Activated B cell treated with CpG ODN at 0.5 μM for 24 hours (primary cell): ENCODE measurements around the gene ZNF346. TPM values are rescaled to one million over a fixed set of nuclear protein-coding genes. Genes with fewer than 3 reads are reported as not detected.

Experiments
- ATAC-seq: fragments of 200-7000 bp; cut with Tn5 transposase; one replicate; pipeline ENCODE4 v1.10.0; 2021; ENCODE audit warnings: low read depth, mild to moderate bottlenecking, moderate library complexity
- CTCF ChIA-PET: fragments of 350-600 bp; sonication (Branson Sonifier 250); formaldehyde crosslinking; loops from one replicate; lab custom pipeline; 2021; ENCODE audit warnings: antibody characterized with exemption; lab: Charles Lee
- POLR2A ChIA-PET: fragments of 350-600 bp; sonication (Branson Sonifier 250); formaldehyde crosslinking; loops from one replicate; lab custom pipeline; 2021; ENCODE audit warnings: antibody characterized with exemption; lab: Charles Lee
- DNase-seq: peaks from one replicate; pipeline ENCODE4 v3.0.0; 2022
- H3K27ac Mint-ChIP-seq: one replicate; pipeline ENCODE4 v1.8.0; 2020; ENCODE audit warnings: mixed read lengths
- H3K27me3 Mint-ChIP-seq: one replicate; pipeline ENCODE4 v1.8.0; 2021; ENCODE audit warnings: mixed read lengths
- H3K36me3 Mint-ChIP-seq: one replicate; pipeline ENCODE4 v1.8.0; 2021; ENCODE audit warnings: low read depth, mixed read lengths
- H3K4me1 Mint-ChIP-seq: one replicate; pipeline ENCODE4 v1.8.0; 2021; ENCODE audit warnings: mixed read lengths
- H3K4me3 Mint-ChIP-seq: one replicate; pipeline ENCODE4 v1.8.0; 2020; ENCODE audit warnings: mild to moderate bottlenecking, mixed read lengths
- H3K9me3 Mint-ChIP-seq: one replicate; pipeline ENCODE4 v1.8.0; 2020; ENCODE audit warnings: mixed read lengths
- CTCF ChIP-seq: fragments of 200-600 bp; IDR thresholded peaks from one replicate; pipeline ENCODE4 v1.8.0; 2022; ENCODE audit warnings: antibody characterized with exemption, mild to moderate bottlenecking
- intact Hi-C: fragments of 100-400 bp; cut with micrococcal nuclease; formaldehyde crosslinking; loops from one replicate; pipeline ENCODE4 v1.15.1; 2024
- total RNA-seq: library from RNA; stranded (reverse); gene quantifications from 2 replicates; pipeline ENCODE4 v1.2.3, GENCODE V29; 2022

ZNF346 gene
- total RNA-seq, 1 donor from 2014 or later, result 31.4 TPM

- CTCF ChIA-PET, result interaction anchor here (1.0 to 2.9 kb wide), 4 partner anchors 24 to 222 kb away, joined by 3 to 15 read pairs (median 3); no protein-coding TSS in a partner anchor
- H3K27ac Mint-ChIP-seq, result no peak overlapping the region
- H3K27me3 Mint-ChIP-seq, result peaks cover 6% of the 10 kb centered on the region
- peaks cover 19% of the 10 kb centered on the region for H3K4me1 Mint-ChIP-seq
- H3K4me3 Mint-ChIP-seq, result peak overlapping the region; percentile 50
- ATAC-seq (no peak), DNase-seq (no peak)
- no peaks in the 10 kb centered on the region for H3K36me3 Mint-ChIP-seq
- no peak for TF ChIP-seq CTCF
- no peaks in the 10 kb centered on the region for H3K9me3 Mint-ChIP-seq
- POLR2A ChIA-PET, result interaction anchor here (0.6 kb wide), 1 partner anchor 367 kb away, joined by 3 read pairs; no protein-coding TSS in a partner anchor
- intact Hi-C loops, result loop anchor here (1.0 to 5.0 kb wide), 2 partner anchors 25 to 80 kb away; partner anchors contain the start of gene UIMC1
These were observed 65.0 kb downstream of the ZNF346 start for GRCh38 chr5:177087398-177088005.

DNA sequence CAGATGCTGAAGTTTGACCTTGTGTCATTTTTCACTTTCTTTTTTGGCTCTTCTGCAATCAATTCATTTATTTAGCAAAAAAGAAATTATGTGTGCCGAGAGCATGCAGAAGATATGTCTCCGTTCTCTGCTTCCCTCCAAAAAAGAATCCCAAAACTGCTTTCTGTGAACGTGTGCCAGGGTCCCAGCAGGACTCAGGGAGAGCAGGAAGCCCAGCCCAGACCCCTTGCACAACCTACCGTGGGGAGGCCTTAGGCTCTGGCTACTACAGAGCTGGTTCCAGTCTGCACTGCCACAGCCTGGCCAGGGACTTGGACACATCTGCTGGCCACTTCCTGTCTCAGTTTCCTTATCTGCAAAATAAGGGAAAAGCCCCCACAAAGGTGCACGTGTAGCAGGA is 66.6 kb downstream of the ZNF346 start:
- intact Hi-C loops, result loop anchor here (5.0 kb wide), 1 partner anchor 82 kb away; the partner anchor contains the start of gene UIMC1
- Mint-ChIP-seq H3K9me3 (no peaks in the 10 kb centered on the region), H3K4me3 (no peak overlapping the region), H3K4me1 (peaks cover 19% of the 10 kb centered on the region), H3K27ac (no peak overlapping the region), H3K27me3 (peaks cover 3% of the 10 kb centered on the region), H3K36me3 (no peaks in the 10 kb centered on the region)
- ATAC-seq (no peak), DNase-seq (no peak)
- ChIA-PET POLR2A (no interaction called here), CTCF (interaction anchor here (0.8 to 1.0 kb wide), 2 partner anchors 16 to 17 kb away, joined by 3 to 4 read pairs; no protein-coding TSS in a partner anchor)
- TF ChIP-seq CTCF, result no peak

DNA sequence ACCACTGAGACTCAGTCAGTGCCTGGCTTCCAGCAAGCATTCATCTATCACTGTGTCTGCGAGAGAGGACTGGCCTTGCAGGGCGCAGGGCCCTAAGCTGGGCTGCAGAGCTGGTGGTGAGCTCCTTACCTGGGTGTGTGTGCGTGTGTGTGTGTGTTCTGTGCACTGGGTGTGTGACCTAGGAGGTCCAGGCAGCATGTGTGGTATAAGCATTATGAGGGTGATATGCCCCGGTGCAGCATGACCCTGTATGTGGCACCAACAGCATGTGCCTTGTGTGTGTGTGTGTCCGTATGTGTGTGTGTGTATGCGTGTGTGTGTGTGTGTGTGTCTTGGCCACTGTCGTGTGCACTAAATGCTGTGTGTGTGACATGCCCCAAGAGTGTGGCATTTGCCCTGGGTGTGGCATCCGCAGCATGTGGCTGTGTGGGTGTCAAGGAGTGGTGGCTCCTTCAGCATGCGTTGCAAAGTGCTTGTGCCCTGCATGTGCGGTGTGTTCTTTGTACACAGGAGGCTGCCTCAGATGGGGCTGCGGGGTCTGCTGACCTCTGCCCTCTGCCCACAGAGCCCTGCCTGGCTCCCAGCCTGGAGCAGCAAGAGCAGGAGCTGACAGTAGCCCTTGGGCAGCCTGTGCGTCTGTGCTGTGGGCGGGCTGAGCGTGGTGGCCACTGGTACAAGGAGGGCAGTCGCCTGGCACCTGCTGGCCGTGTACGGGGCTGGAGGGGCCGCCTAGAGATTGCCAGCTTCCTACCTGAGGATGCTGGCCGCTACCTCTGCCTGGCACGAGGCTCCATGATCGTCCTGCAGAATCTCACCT is 67.5 kb downstream of the ZNF346 start:
- intact Hi-C loops, result loop anchor here (5.0 kb wide), 1 partner anchor 83 kb away; the partner anchor contains the start of gene UIMC1
- H3K27ac Mint-ChIP-seq, result no peak overlapping the region
- ATAC-seq (no peak), DNase-seq (no peak)
- H3K36me3 Mint-ChIP-seq, result no peaks in the 10 kb centered on the region
- H3K27me3 Mint-ChIP-seq, result peaks cover 3% of the 10 kb centered on the region
- H3K4me3 Mint-ChIP-seq, result no peak overlapping the region
- POLR2A ChIA-PET, result no interaction called here
- peaks cover 17% of the 10 kb centered on the region for H3K4me1 Mint-ChIP-seq
- CTCF ChIA-PET, result interaction anchor here (1.0 kb wide), 1 partner anchor 17 kb away, joined by 3 read pairs; no protein-coding TSS in a partner anchor
- TF ChIP-seq CTCF, result no peak
- H3K9me3 Mint-ChIP-seq, result no peaks in the 10 kb centered on the region

DNA sequence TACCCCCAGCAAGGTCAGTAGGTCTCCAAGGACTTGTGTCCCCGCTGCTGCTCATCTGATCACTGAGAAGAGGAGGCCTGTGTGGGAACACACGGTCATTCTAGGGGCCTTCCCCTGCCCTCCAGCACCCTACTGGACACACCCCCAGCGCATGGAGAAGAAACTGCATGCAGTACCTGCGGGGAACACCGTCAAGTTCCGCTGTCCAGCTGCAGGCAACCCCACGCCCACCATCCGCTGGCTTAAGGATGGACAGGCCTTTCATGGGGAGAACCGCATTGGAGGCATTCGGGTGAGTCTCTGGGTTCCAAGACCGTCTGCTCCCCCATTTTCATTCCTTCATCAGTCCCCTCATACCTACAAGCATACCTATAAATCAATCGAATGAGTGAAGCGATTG is 68.3 kb downstream of the ZNF346 start:
- Mint-ChIP-seq H3K27me3 (peaks cover 3% of the 10 kb centered on the region), H3K4me3 (no peak overlapping the region), H3K36me3 (no peaks in the 10 kb centered on the region), H3K4me1 (peaks cover 10% of the 10 kb centered on the region), H3K27ac (no peak overlapping the region), H3K9me3 (no peaks in the 10 kb centered on the region)
- DNase-seq, result no peak
- intact Hi-C loops, result no loop called here
- TF ChIP-seq CTCF, result no peak
- POLR2A ChIA-PET, result no interaction called here
- CTCF ChIA-PET, result no interaction called here
- no peak for ATAC-seq

GRCh38 chr5:177091232-177091631 is 68.7 kb downstream of the ZNF346 start:
- Mint-ChIP-seq H3K27ac (no peak overlapping the region), H3K36me3 (no peaks in the 10 kb centered on the region), H3K4me3 (no peak overlapping the region), H3K4me1 (peaks cover 6% of the 10 kb centered on the region), H3K9me3 (no peaks in the 10 kb centered on the region), H3K27me3 (peaks cover 3% of the 10 kb centered on the region)
- DNase-seq (no peak), ATAC-seq (no peak)
- CTCF ChIA-PET, result no interaction called here
- POLR2A ChIA-PET, result no interaction called here
- TF ChIP-seq CTCF, result no peak
- intact Hi-C loops, result no loop called here
